Panc1 (cell line): Measurements from ENCODE around the gene ST6GAL2. TPM values are rescaled to one million over a fixed set of nuclear protein-coding genes. Genes with fewer than 3 reads are reported as not detected.

ENCODE experiments used
- ATAC-seq: fragments of 200-7000 bp; cut with Tn5 transposase; 2 replicates; pipeline ENCODE4 v1.9.1; 2020; ENCODE audit warnings: mild to moderate bottlenecking, moderate library complexity
- BruUV-seq: library from RNA; stranded (reverse); fragments of 400-500 nt; replicated peaks from 2 replicates; lab custom pipeline; 2021; lab: Mats Ljungman, UMichigan
- CTCF ChIA-PET: fragments of 300-600 bp; sonication (Branson Sonifier 250); formaldehyde crosslinking; loops from one replicate; lab custom pipeline; 2022; ENCODE audit warnings: antibody characterized with exemption; lab: Charles Lee
- POLR2A ChIA-PET: fragments of 300-600 bp; sonication (Branson Sonifier 250); formaldehyde crosslinking; loops from one replicate; lab custom pipeline; 2022; ENCODE audit warnings: antibody characterized with exemption; lab: Charles Lee
- DNase-seq: peaks from one replicate; pipeline ENCODE4 v3.0.0-alpha.2; 2010; ENCODE audit warnings: low read depth, low spot score
- H3K27ac ChIP-seq: 2 replicates; pipeline ENCODE4 v1.5.1; 2011; ENCODE audit warnings: mild to moderate bottlenecking, low read length, inconsistent platforms
- H3K27me3 ChIP-seq: fragments of 200-500 bp; sonication (Bioruptor generic); 2 replicates; pipeline ENCODE4 v1.6.0; 2014; ENCODE audit warnings: low read length, inconsistent platforms; ENCODE audit not compliant: control insufficient read depth, insufficient read depth
- H3K36me3 ChIP-seq: fragments of 200-500 bp; sonication (Bioruptor generic); 2 replicates; pipeline ENCODE4 v1.5.1; 2014; ENCODE audit warnings: inconsistent platforms, mild to moderate bottlenecking, low read length, moderate library complexity; ENCODE audit not compliant: control insufficient read depth, insufficient read depth
- H3K4me1 ChIP-seq: 2 replicates; pipeline ENCODE4 v1.5.1; 2011; ENCODE audit warnings: inconsistent platforms, mild to moderate bottlenecking, low read length, moderate library complexity; ENCODE audit not compliant: control insufficient read depth, insufficient read depth
- H3K4me3 ChIP-seq, 2 experiments: 2 replicates each; pipeline ENCODE4 v1.5.1; 2011 to 2012; ENCODE audit warnings: low read depth in 2 of 2, low read length in 2 of 2, mild to moderate bottlenecking in 2 of 2, inconsistent platforms in 1 of 2, moderate library complexity in 1 of 2
- H3K9me3 ChIP-seq: fragments of 200-500 bp; sonication (Bioruptor generic); 2 replicates; pipeline ENCODE4 v1.5.1; 2014; ENCODE audit warnings: low read depth, mild to moderate bottlenecking, inconsistent platforms, low read length, moderate library complexity; ENCODE audit not compliant: control insufficient read depth, insufficient read depth
- POLR2AphosphoS5 ChIP-seq: IDR thresholded peaks from 2 replicates; pipeline ENCODE4 v1.6.1; 2012; ENCODE audit warnings: mild to moderate bottlenecking, low read depth, low read length, moderate library complexity
- SIN3A ChIP-seq: IDR thresholded peaks from 2 replicates; pipeline ENCODE4 v1.6.1; 2012; ENCODE audit warnings: low read depth, mild to moderate bottlenecking, low read length, moderate library complexity, borderline replicate concordance; ENCODE audit not compliant: insufficient read depth
- TCF7L2 ChIP-seq: IDR thresholded peaks from 2 replicates; pipeline ENCODE4 v1.6.1; 2011; ENCODE audit warnings: mild to moderate bottlenecking, low read depth, low read length, inconsistent platforms
- in situ Hi-C: cut with HindIII; loops from 2 replicates; pipeline ENCODE4 v1.10.0; 2016; ENCODE audit warnings: low sequenced_read_pairs, low pct_unique_long_range_greater_than_20kb
- intact Hi-C: fragments of 100-400 bp; cut with micrococcal nuclease; formaldehyde crosslinking; loops from one replicate; pipeline ENCODE4 v1.10.0; 2022; ENCODE audit not compliant: unreplicated experiment
- total RNA-seq: library from RNA; stranded (reverse); gene quantifications from one replicate; pipeline ENCODE4 v1.2.1, GENCODE V29; 2021; ENCODE audit not compliant: unreplicated experiment
- TF ChIP-seq, protein P1 (sequence below): fragments of 450-650 bp; IDR thresholded peaks from 2 replicates; pipeline ENCODE4 v1.5.1; 2017; ENCODE audit warnings: mild to moderate bottlenecking
- TF ChIP-seq, protein P2 (sequence below), 2 experiments: IDR thresholded peaks; 2 replicates each; pipeline ENCODE4 v1.6.1; 2011 to 2012; ENCODE audit warnings: low read depth in 2 of 2, control low read depth in 1 of 2, low read length in 1 of 2, mild to moderate bottlenecking in 1 of 2, moderate library complexity in 1 of 2; ENCODE audit not compliant: insufficient read depth in 1 of 2

Gene ST6GAL2
- total RNA-seq, 1 experiment from 2014 or later = not detected

DNA sequence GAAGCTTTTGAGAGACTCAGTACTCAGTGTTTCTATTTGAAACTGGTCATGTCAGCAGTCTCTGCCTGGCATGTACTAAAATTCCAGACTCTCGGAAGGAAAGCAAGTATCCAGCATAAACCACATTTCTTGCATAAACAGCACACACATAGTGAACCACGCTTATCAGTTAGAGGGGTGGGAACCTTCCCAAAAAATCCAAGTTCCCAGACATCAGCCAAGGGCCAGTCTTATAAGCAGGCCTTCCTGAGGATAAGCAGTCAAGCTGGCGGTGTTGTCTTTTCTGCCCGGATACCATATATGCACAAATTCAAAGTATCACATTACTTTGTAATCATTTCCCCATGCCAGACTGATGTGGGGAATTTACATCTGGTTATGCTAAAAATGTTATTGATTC is 73.6 kb downstream of the ST6GAL2 start:
- no peak for ATAC-seq

DNA sequence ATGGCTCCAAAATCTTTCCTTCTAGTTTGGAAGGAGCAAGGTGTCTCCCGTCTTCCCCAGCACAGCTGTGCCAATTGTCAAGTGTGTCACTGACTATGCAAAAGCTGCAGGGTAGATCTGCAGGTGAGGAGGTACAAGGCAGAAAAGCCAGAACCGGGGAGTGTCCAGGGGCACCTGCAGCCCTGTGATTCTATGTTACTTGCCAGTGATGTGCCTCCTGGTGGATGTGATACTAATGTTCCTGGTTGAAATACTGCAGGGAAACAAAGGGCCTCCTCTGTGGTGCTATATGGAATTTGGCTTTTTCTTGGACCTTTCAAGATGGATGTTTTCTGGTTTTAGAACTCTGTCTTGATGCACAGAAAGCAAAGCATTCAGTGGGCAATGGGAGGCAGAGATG is 80.3 kb downstream of the ST6GAL2 start:
- POLR2A ChIA-PET = no interaction called here
- no peak for ATAC-seq
- no TSS peak for BruUV-seq
- H3K27me3 ChIP-seq = no peaks in the 10 kb centered on the region
- in situ Hi-C loops (no loop called here), intact Hi-C loops (no loop called here)
- H3K27ac ChIP-seq = no peak overlapping the region
- CTCF ChIA-PET = no interaction called here
- no peaks in the 10 kb centered on the region for H3K9me3 ChIP-seq
- DNase-seq = no peak
- no peak overlapping the region for H3K4me3 ChIP-seq
- no peaks in the 10 kb centered on the region for H3K36me3 ChIP-seq
- no peaks in the 10 kb centered on the region for H3K4me1 ChIP-seq
- TF ChIP-seq SIN3A (no peak), POLR2AphosphoS5 (no peak), TCF7L2 (no peak)
- TF ChIP-seq, protein P1, sequence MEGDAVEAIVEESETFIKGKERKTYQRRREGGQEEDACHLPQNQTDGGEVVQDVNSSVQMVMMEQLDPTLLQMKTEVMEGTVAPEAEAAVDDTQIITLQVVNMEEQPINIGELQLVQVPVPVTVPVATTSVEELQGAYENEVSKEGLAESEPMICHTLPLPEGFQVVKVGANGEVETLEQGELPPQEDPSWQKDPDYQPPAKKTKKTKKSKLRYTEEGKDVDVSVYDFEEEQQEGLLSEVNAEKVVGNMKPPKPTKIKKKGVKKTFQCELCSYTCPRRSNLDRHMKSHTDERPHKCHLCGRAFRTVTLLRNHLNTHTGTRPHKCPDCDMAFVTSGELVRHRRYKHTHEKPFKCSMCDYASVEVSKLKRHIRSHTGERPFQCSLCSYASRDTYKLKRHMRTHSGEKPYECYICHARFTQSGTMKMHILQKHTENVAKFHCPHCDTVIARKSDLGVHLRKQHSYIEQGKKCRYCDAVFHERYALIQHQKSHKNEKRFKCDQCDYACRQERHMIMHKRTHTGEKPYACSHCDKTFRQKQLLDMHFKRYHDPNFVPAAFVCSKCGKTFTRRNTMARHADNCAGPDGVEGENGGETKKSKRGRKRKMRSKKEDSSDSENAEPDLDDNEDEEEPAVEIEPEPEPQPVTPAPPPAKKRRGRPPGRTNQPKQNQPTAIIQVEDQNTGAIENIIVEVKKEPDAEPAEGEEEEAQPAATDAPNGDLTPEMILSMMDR = no peak
- TF ChIP-seq, protein P2, sequence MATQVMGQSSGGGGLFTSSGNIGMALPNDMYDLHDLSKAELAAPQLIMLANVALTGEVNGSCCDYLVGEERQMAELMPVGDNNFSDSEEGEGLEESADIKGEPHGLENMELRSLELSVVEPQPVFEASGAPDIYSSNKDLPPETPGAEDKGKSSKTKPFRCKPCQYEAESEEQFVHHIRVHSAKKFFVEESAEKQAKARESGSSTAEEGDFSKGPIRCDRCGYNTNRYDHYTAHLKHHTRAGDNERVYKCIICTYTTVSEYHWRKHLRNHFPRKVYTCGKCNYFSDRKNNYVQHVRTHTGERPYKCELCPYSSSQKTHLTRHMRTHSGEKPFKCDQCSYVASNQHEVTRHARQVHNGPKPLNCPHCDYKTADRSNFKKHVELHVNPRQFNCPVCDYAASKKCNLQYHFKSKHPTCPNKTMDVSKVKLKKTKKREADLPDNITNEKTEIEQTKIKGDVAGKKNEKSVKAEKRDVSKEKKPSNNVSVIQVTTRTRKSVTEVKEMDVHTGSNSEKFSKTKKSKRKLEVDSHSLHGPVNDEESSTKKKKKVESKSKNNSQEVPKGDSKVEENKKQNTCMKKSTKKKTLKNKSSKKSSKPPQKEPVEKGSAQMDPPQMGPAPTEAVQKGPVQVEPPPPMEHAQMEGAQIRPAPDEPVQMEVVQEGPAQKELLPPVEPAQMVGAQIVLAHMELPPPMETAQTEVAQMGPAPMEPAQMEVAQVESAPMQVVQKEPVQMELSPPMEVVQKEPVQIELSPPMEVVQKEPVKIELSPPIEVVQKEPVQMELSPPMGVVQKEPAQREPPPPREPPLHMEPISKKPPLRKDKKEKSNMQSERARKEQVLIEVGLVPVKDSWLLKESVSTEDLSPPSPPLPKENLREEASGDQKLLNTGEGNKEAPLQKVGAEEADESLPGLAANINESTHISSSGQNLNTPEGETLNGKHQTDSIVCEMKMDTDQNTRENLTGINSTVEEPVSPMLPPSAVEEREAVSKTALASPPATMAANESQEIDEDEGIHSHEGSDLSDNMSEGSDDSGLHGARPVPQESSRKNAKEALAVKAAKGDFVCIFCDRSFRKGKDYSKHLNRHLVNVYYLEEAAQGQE (IDR thresholded peaks at IDR 0.05; ENCODE audit: insufficient read depth in 1 of 2, low read depth in 2 of 2, low read length in 1 of 2) = no peak

More for the DNA sequence above, 73.6 kb downstream of the ST6GAL2 start:
- ChIA-PET CTCF (no interaction called here), POLR2A (no interaction called here)
- Histone ChIP-seq H3K27ac (no peak overlapping the region), H3K4me3 (no peak overlapping the region), H3K36me3 (no peaks in the 10 kb centered on the region), H3K4me1 (no peaks in the 10 kb centered on the region), H3K9me3 (no peaks in the 10 kb centered on the region), H3K27me3 (no peaks in the 10 kb centered on the region)
- TF ChIP-seq, protein P2 (IDR thresholded peaks at IDR 0.05; ENCODE audit: insufficient read depth in 1 of 2, low read depth in 2 of 2, low read length in 1 of 2) = no peak
- TF ChIP-seq, protein P1 = no peak
- TF ChIP-seq SIN3A = no peak
- no peak for TF ChIP-seq TCF7L2
- no peak for TF ChIP-seq POLR2AphosphoS5
- no peak for DNase-seq
- in situ Hi-C loops = no loop called here
- BruUV-seq = no TSS peak
- intact Hi-C loops = no loop called here
